GM23248 (cell line): ENCODE measurements around the gene EML3. TPM values are rescaled to one million over a fixed set of nuclear protein-coding genes. Genes with fewer than 3 reads are reported as not detected.

Experiments
- DNase-seq: peaks from one replicate; pipeline ENCODE4 v3.0.0-alpha.2; 2015
- H2AFZ ChIP-seq: fragments of 200-600 bp; sonication (generic); 2 replicates; pipeline ENCODE4 v1.6.1; 2016; ENCODE audit warnings: antibody characterized with exemption
- H3F3A ChIP-seq: fragments of 200-600 bp; sonication (generic); 2 replicates; pipeline ENCODE4 v1.6.1; 2016; ENCODE audit warnings: mild to moderate bottlenecking, antibody characterized with exemption, mixed run types; ENCODE audit not compliant: insufficient read depth
- H3K27ac ChIP-seq: fragments of 200-600 bp; sonication (generic); 2 replicates; pipeline ENCODE4 v1.5.1; 2016; ENCODE audit warnings: mild to moderate bottlenecking
- H3K27me3 ChIP-seq: fragments of 200-600 bp; sonication (generic); replicated peaks from 2 replicates; pipeline ENCODE4 v1.6.1; 2016; ENCODE audit warnings: mild to moderate bottlenecking; ENCODE audit not compliant: insufficient read depth
- H3K36me3 ChIP-seq: fragments of 200-600 bp; sonication (generic); 2 replicates; pipeline ENCODE4 v1.6.1; 2016; ENCODE audit warnings: low read depth, mild to moderate bottlenecking
- H3K4me1 ChIP-seq: fragments of 200-600 bp; sonication (generic); 2 replicates; pipeline ENCODE4 v1.6.1; 2016; ENCODE audit warnings: mild to moderate bottlenecking; ENCODE audit not compliant: insufficient read depth
- H3K4me2 ChIP-seq: fragments of 200-600 bp; sonication (generic); one replicate; pipeline ENCODE4 v1.6.1; 2016; ENCODE audit warnings: mild to moderate bottlenecking; ENCODE audit not compliant: unreplicated experiment
- H3K4me3 ChIP-seq: fragments of 200-600 bp; sonication (generic); 2 replicates; pipeline ENCODE4 v1.5.1; 2016; ENCODE audit warnings: mild to moderate bottlenecking
- H3K79me2 ChIP-seq: fragments of 200-600 bp; sonication (generic); 2 replicates; pipeline ENCODE4 v1.6.1; 2016; ENCODE audit warnings: mild to moderate bottlenecking; ENCODE audit not compliant: insufficient read depth
- H3K9ac ChIP-seq: fragments of 200-600 bp; sonication (generic); 2 replicates; pipeline ENCODE4 v1.6.1; 2016; ENCODE audit warnings: mild to moderate bottlenecking
- H3K9me2 ChIP-seq: fragments of 200-600 bp; sonication (generic); 2 replicates; pipeline ENCODE4 v1.6.1; 2016; ENCODE audit warnings: mixed run types, mild to moderate bottlenecking, moderate library complexity; ENCODE audit not compliant: insufficient read depth
- H3K9me3 ChIP-seq: fragments of 200-600 bp; sonication (generic); one replicate; pipeline ENCODE4 v1.6.1; 2017; ENCODE audit warnings: low read depth
- H4K20me1 ChIP-seq: fragments of 200-600 bp; sonication (generic); 2 replicates; pipeline ENCODE4 v1.6.0; 2016; ENCODE audit not compliant: insufficient read depth
- EZH2 ChIP-seq: fragments of 200-600 bp; sonication (generic); IDR thresholded peaks from 2 replicates; pipeline ENCODE4 v1.6.1; 2018; ENCODE audit warnings: antibody characterized with exemption, mild to moderate bottlenecking; ENCODE audit not compliant: insufficient read depth, poor library complexity, severe bottlenecking
- EZH2phosphoT487 ChIP-seq: fragments of 200-600 bp; sonication (generic); IDR thresholded peaks from 2 replicates; pipeline ENCODE4 v1.6.1; 2018; ENCODE audit warnings: antibody characterized with exemption, moderate library complexity, mild to moderate bottlenecking, low read depth; ENCODE audit not compliant: insufficient read depth
- WGBS, 2 experiments: methylation state at CpG; one replicate each; pipeline ENCODE4 v1.1.6; 2015 to 2017; ENCODE audit warnings: low lambda C conversion rate in 2 of 2, low coverage in 1 of 2; ENCODE audit errors: missing lambda C conversion rate in 2 of 2; 5-methylcytosine and 5-hydroxymethylcytosine counted together
- in situ Hi-C: fragments of 300-500 bp; cut with MboI; formaldehyde crosslinking; loops from 2 replicates; pipeline ENCODE4 v1.15.0; 2020
- polyA plus RNA-seq: library from polyadenylated mRNA; unstranded; fragments of >200 nt; fragmentation: Nextera tagmentation; extraction: Ambion mirVana; gene quantifications from 2 replicates; pipeline ENCODE4 v1.2.1, GENCODE V29; 2016
- total RNA-seq: library from RNA; depleted of rRNA; stranded (reverse); fragments of >200 nt; shearing (Covaris generic); gene quantifications from 2 replicates; pipeline ENCODE4 v1.2.3, GENCODE V29; 2014

Gene EML3
- total and polyA plus RNA-seq, 2 experiments from 2014 or later: 34.8 to 47.2 TPM

GRCh38 chr11:62645671-62645945 is 33.0 kb upstream of the EML3 start:
- Histone ChIP-seq H2AFZ (0 out of 2 replicates have a peak overlapping the region, but pooled peaks have one; percentile 59), H3K4me1 (peaks cover 14% of the 10 kb centered on the region), H4K20me1 (no peaks in the 10 kb centered on the region), H3K9me3 (no peaks in the 10 kb centered on the region), H3K9me2 (no peaks in the 10 kb centered on the region), H3K9ac (peak overlapping the region; percentile 98), H3K27me3 (no peaks in the 10 kb centered on the region), H3K79me2 (peaks cover 76% of the 10 kb centered on the region), H3K4me3 (peak overlapping the region; percentile 87), H3F3A (peaks cover 10% of the 10 kb centered on the region; the same call in 1 of the 2 replicates), H3K4me2 (peak overlapping the region; percentile 90), H3K27ac (peak overlapping the region; percentile 91), H3K36me3 (peaks cover 7% of the 10 kb centered on the region)
- WGBS, 2 experiments: 7 to 11% methylated on average over 11 of the region's 11 CpGs
- DNase-seq: no peak
- in situ Hi-C loops: no loop called here
- TF ChIP-seq EZH2 (no peak), EZH2phosphoT487 (no peak)

GRCh38 chr11:62644220-62644619 is 31.6 kb upstream of the EML3 start:
- peaks cover 10% of the 10 kb centered on the region; the same call in 1 of the 2 replicates for H3F3A ChIP-seq
- no peaks in the 10 kb centered on the region for H3K9me2 ChIP-seq
- H3K27ac ChIP-seq: peak overlapping the region; percentile 26; the same call in 1 of the 2 replicates
- peaks cover 14% of the 10 kb centered on the region for H3K4me1 ChIP-seq
- 75% methylated on average over 8 of the region's 8 CpGs for WGBS, 2 experiments
- DNase-seq: no peak
- in situ Hi-C loops: no loop called here
- no peaks in the 10 kb centered on the region for H4K20me1 ChIP-seq
- H3K4me3 ChIP-seq: no peak overlapping the region
- H3K9ac ChIP-seq: 0 out of 2 replicates have a peak overlapping the region, but pooled peaks have one; percentile 98
- H3K9me3 ChIP-seq: no peaks in the 10 kb centered on the region
- TF ChIP-seq EZH2 (no peak), EZH2phosphoT487 (no peak)
- no peak overlapping the region for H2AFZ ChIP-seq
- peaks cover 76% of the 10 kb centered on the region for H3K79me2 ChIP-seq
- no peak overlapping the region for H3K4me2 ChIP-seq
- peaks cover 7% of the 10 kb centered on the region for H3K36me3 ChIP-seq
- H3K27me3 ChIP-seq: no peaks in the 10 kb centered on the region

DNA sequence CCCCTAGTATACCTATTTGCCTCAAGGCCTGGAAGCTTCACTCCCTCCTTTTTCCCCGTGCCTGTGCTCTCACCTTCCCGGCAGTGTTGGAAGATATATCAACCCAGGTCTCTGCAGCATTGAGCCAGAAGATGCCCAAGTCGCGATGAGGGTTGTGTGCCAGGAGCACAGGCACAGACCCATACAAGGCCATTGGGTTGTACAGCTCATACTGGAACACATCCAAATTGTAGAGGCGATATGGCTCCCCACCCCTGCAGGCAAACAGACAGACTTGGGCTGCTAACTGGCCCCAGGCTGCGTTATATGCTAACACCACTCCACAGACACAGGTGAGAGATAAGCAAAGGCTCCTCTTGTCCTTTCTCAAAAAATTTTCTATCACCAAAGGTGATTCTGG is 19.9 kb upstream of the EML3 start:
- no peaks in the 10 kb centered on the region for H3K9me2 ChIP-seq
- in situ Hi-C loops: no loop called here
- H2AFZ ChIP-seq: no peak overlapping the region
- no peaks in the 10 kb centered on the region for H3K27me3 ChIP-seq
- no peak overlapping the region for H3K4me3 ChIP-seq
- H3K9me3 ChIP-seq: no peaks in the 10 kb centered on the region
- peaks cover 74% of the 10 kb centered on the region; the same call in 1 of the 2 replicates for H3K36me3 ChIP-seq
- H3K4me1 ChIP-seq: no peaks in the 10 kb centered on the region
- H3F3A ChIP-seq: 0 out of 2 replicates have a peak, but pooled peaks cover 3% of the 10 kb centered on the region
- 93% methylated on average over 6 of the region's 6 CpGs for WGBS, 2 experiments
- no peak for DNase-seq
- peaks cover 34% of the 10 kb centered on the region for H3K79me2 ChIP-seq
- H3K4me2 ChIP-seq: no peak overlapping the region
- H4K20me1 ChIP-seq: no peaks in the 10 kb centered on the region
- no peak overlapping the region for H3K27ac ChIP-seq
- TF ChIP-seq EZH2phosphoT487: no peak
- no peak for TF ChIP-seq EZH2
- no peak overlapping the region for H3K9ac ChIP-seq

DNA sequence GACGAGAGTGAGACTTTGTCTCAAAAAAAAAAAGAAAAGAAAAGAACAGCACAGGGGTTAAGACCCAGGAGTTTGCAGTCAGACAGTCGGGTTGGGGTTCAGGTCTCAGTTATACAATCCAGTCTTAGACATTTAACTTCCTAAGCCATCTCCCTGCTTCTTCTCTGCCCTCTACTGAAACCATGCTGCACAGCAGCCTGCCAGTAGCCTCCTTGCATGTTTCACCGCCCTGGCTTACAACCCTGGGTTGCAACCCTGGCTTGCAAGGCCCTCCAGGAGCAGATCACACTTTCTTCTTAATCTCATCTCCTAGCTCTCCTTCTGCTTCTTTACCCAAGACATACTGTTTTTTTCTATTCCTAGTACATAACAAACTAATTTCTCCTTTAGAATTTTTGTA is 15.1 kb upstream of the EML3 start:
- in situ Hi-C loops: no loop called here
- TF ChIP-seq EZH2phosphoT487 (no peak), EZH2 (no peak)
- WGBS, 2 experiments: 59 to 68% methylated on average over 3 of the region's 3 CpGs

More for the DNA sequence above, 15.1 kb upstream of the EML3 start:
- H3K36me3 ChIP-seq: peaks cover 50% of the 10 kb centered on the region; the same call in 1 of the 2 replicates
- no peaks in the 10 kb centered on the region for H3K79me2 ChIP-seq
- no peak overlapping the region for H2AFZ ChIP-seq
- H3K9me3 ChIP-seq: no peaks in the 10 kb centered on the region
- DNase-seq: peak; percentile 32
- H3K4me2 ChIP-seq: no peak overlapping the region
- no peak overlapping the region for H3K9ac ChIP-seq
- no peak overlapping the region for H3K4me3 ChIP-seq
- no peaks in the 10 kb centered on the region for H3K9me2 ChIP-seq
- no peaks in the 10 kb centered on the region for H4K20me1 ChIP-seq
- H3K27me3 ChIP-seq: no peaks in the 10 kb centered on the region
- no peak overlapping the region for H3K27ac ChIP-seq
- H3F3A ChIP-seq: peaks cover 48% of the 10 kb centered on the region
- H3K4me1 ChIP-seq: no peaks in the 10 kb centered on the region
